IPS-NIHi7 (cell line): ENCODE data around the gene TC2N.
"Not testable (repeated sequence)": the region's sequence is repeated elsewhere in the genome, so short reads cannot be mapped to it uniquely, and the experiment has no call there.

Experiments
- DNase-seq: peaks from one replicate; pipeline ENCODE4 v3.0.0; 2012; ENCODE audit warnings: mixed read lengths; ENCODE audit errors: extremely low spot score

TC2N gene

GRCh38 chr14:91889477-91890211, 22.3 kb upstream of the TC2N start:
- no peak for DNase-seq

GRCh38 chr14:91888641-91889476, 21.5 kb upstream of the TC2N start:
- DNase-seq, result no peak

- DNase-seq, result no peak
Measured at GRCh38 chr14:91886961-91887360, 19.6 kb upstream of the TC2N start.

- no peak for DNase-seq
Measured at GRCh38 chr14:91885839-91886238, 18.5 kb upstream of the TC2N start.

DNA sequence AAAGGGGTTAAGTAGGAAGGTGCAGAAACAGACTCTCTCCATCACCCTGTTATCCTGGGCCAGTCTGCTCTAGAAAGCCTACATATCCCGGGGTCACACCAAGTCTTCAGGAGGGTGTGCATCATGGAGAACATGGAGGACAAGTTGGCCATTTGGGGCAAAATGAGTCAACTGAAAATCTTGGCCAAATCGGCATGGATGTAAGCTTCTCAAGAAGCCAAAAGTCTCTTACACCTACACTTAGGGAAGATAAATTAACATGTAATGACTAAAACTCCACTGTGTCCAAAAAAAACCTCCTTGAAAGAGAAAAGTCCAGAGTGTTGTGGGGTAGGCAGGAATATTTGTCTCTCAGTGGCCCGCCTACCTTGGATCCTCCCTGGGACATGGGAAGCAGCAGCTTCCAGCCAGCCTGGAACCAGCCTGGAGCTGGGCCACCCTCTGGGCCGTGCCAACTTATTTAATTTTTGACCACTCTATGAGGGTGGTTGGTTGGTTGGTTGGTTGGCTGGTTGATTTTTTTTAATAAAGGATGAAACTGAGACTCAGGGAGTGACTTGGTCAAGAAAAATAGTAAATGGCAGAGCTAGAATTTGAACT, 17.9 kb upstream of the TC2N start:
- no peak for DNase-seq

DNA sequence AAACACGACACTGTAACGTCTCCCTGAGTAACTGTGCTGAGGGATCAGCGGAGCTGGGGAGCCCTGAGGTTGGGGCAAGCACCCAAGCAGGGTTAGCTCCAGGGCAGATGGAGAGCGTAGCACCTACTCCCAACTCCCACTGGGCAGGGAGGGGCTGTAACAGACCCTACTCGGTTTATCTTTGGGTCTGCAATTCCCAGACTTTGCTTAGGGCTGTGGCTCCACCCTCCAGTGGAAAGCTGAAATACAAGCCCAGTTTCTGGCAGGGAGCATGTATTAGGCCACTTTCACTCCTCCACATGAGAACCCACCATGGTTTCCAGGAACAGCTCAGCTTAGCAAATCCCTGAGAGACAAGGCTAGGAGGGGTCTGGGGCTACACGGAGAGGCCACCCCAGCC, 17.3 kb upstream of the TC2N start:
- DNase-seq, result peak; percentile 38

DNA sequence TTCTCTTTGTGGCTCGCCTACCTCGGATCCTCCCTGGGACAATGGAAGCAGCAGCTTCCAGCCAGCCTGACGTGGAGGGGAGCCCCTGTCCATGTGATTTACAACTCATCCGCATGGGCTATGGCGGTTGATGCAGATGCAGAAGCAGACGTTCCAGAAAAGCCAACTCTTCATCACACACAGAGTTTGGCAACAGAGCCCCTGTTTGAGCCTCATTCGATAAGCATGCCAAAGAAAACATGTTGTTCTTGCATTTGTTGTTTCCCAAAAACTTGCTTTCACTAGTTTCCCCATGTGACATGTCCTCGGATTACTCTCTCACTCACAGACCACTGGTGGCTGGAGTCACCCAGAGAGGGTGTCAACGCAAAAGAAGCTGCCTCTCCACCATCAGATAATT, 16.4 kb upstream of the TC2N start:
- DNase-seq, result no peak

GRCh38 chr14:91882776-91883175, 15.4 kb upstream of the TC2N start:
- no peak for DNase-seq

GRCh38 chr14:91882369-91882768, 15.0 kb upstream of the TC2N start:
- DNase-seq, result no peak

GRCh38 chr14:91879196-91879595, 11.9 kb upstream of the TC2N start:
- no peak for DNase-seq

- no peak for DNase-seq
Measured at GRCh38 chr14:91878274-91878673, 10.9 kb upstream of the TC2N start.

GRCh38 chr14:91877376-91877915, 10.1 kb upstream of the TC2N start:
- no peak for DNase-seq

GRCh38 chr14:91876492-91876891, 9.2 kb upstream of the TC2N start:
- DNase-seq, result no peak

GRCh38 chr14:91875525-91876286, 8.4 kb upstream of the TC2N start:
- no peak for DNase-seq

- no peak for DNase-seq
Measured at GRCh38 chr14:91873471-91874415, 6.4 kb upstream of the TC2N start.

DNA sequence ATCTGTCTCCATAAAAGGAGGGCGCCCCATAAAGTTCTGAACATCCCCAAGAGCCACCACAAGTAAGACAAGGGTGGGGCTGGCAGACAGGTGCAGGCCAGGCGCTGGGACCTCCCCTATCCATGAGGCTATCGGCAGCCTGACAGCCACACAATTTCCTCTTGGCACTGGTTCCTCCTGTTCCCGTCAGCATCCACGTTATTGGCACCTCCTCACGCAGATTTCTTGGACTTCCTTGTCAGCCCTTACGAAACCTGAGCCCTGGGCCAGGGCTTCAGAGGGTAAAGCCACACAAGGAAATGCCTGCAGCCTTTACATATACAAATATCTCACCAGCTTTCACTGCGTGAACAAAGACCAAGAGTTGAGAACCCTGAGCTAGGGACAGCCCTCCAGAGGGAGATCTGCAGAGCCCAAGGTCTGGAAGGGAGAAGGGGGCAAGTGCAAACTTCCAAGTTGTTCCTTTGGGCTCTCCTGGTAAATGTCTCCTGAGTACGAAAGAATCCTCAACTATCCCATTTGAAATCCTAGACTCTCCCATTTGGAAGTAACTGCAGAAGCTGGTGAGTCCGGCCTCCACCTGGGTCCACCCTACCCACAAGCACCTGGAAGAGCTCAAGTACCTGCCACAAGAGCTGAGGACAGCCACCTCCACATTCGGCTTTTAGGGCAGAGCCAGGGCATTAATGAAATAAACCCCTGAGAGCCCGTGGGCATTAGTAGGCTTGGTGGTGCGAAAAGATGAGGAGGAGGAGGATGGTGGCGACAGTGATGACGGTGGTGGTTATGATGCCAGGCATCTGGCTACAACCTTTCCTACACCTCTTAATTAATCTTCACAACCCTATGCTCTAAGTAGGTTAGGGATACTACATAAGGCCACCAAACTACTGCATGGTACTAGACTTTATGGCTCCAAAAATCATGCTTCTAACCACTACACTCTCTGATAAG, 5.5 kb upstream of the TC2N start:
- no peak for DNase-seq

- DNase-seq, result no peak
Measured at GRCh38 chr14:91872011-91872501, 4.7 kb upstream of the TC2N start.

DNA sequence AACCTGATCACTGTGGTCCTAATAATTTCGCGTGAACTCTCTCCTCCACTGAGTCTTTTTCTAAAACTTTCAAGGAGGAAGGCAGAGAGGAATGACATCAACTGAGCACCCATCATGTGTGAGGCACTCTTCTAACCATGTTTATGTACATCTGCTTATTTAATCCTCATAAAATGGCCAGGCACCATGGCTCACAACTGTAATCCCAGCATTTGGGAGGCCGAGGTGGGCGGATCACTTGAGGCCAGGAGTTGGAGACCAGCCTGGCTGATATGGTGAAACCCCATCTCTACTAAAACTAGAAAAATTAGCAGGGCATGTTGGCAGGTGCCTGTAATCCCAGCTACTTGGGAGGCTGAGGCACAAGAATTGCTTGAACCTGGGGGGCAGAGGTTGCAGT, 4.1 kb upstream of the TC2N start:
- not testable (repeated sequence) for DNase-seq

DNA sequence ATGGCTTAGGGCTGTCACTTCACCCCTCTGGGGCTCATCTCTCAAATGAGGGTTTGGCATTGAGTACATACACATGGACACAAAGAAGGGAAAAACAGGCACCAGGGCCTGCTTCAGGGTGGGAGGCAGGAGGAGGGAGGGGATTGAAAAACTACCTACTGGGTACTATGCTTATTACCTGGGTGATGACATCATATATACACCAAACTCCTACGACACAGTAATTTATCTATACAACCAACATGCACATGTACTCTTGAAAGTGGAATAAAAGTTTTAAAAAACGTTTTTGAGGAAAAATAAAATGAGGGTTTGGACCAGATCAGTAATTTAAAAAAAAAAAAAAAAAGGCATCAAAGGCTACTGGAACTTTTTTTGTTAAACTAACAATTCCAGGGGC, 3.6 kb upstream of the TC2N start:
- DNase-seq, result no peak
